ENCODE measurements around the gene PCBP4. TPM values are rescaled to one million over a fixed set of nuclear protein-coding genes. Genes with fewer than 3 reads are reported as not detected.
A peak's percentile ranks its signal among the peaks of the same experiment; 100 is the strongest.

PCBP4 gene
- total RNA-seq, 1 donor = 29.4 TPM

GRCh38 chr3:51986010-51986947 lies 19.0 kb upstream of the PCBP4 start:
- H3K4me3 ChIP-seq (ENCODE audit: low read depth, low read length) = no peak overlapping the region
- no peak for DNase-seq (ENCODE audit: low read depth)
- TF ChIP-seq, protein P1, sequence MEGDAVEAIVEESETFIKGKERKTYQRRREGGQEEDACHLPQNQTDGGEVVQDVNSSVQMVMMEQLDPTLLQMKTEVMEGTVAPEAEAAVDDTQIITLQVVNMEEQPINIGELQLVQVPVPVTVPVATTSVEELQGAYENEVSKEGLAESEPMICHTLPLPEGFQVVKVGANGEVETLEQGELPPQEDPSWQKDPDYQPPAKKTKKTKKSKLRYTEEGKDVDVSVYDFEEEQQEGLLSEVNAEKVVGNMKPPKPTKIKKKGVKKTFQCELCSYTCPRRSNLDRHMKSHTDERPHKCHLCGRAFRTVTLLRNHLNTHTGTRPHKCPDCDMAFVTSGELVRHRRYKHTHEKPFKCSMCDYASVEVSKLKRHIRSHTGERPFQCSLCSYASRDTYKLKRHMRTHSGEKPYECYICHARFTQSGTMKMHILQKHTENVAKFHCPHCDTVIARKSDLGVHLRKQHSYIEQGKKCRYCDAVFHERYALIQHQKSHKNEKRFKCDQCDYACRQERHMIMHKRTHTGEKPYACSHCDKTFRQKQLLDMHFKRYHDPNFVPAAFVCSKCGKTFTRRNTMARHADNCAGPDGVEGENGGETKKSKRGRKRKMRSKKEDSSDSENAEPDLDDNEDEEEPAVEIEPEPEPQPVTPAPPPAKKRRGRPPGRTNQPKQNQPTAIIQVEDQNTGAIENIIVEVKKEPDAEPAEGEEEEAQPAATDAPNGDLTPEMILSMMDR (IDR thresholded peaks at IDR 0.05; ENCODE audit: insufficient read depth, low read depth, low read length) = no peak

- no peak for DNase-seq (ENCODE audit: low read depth)
- TF ChIP-seq, protein P1 (IDR thresholded peaks at IDR 0.05; ENCODE audit: insufficient read depth, low read depth, low read length) = no peak
- H3K4me3 ChIP-seq (ENCODE audit: low read depth, low read length) = no peak overlapping the region
Measured at GRCh38 chr3:51985063-51985462, 17.8 kb upstream of the PCBP4 start.

- peak overlapping the region; percentile 66 for H3K4me3 ChIP-seq (ENCODE audit: low read depth, low read length)
- TF ChIP-seq, protein P1 (IDR thresholded peaks at IDR 0.05; ENCODE audit: insufficient read depth, low read depth, low read length) = no peak
- no peak for DNase-seq (ENCODE audit: low read depth)
Measured at GRCh38 chr3:51984269-51984647, 17.0 kb upstream of the PCBP4 start.

- peak overlapping the region; percentile 66 for H3K4me3 ChIP-seq (ENCODE audit: low read depth, low read length)
- no peak for DNase-seq (ENCODE audit: low read depth)
- TF ChIP-seq, protein P1 (IDR thresholded peaks at IDR 0.05; ENCODE audit: insufficient read depth, low read depth, low read length) = no peak
Measured at GRCh38 chr3:51983578-51984268, 16.5 kb upstream of the PCBP4 start.

DNA sequence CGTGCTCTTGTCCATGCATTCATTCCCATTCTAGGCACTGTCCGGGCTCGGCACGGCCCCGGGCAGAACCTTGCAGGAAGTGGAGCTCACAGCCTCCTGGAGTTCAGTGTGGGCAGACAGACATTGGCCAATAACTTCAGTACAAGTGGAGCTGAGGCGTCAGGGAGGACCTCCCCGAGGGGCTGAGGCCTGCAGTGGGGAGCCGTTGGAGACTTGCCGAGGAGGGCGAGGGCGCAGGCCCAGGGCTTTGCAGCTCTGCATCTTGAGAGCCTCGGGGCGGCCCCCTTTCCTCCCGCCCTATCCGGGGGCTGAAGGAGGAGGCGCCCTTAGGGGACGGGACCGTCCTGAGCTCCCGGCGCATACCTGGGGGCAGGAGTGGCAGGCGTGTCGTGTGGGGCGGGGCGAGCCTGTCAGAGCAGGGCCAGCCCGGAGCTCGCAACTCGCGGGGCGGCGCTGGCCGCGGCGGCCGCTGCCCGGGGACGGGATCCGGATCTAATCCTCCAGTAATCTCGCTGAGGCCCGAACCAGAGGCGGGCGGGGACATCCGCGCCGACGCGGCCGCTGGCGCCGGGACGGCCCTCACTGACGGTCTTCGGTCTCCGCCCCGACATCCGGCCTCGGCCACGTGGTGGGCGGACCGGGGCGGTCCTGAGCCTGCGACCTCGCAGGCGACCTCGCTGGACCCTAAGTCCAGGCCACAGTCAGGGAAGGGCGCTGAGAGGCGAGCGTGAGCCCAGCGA lies 15.8 kb upstream of the PCBP4 start, which contains the start of gene ACY1:
ACY1 (plus strand) TSS at position 698 of the 740 bp plus-strand sequence. CDS start 530 bp downstream, outside the sequence.
- TF ChIP-seq, protein P1 (IDR thresholded peaks at IDR 0.05; ENCODE audit: insufficient read depth, low read depth, low read length) = no peak
- DNase-seq (ENCODE audit: low read depth) = peak; percentile 91
- peak within 1 kb of the TSS; percentile 66 for H3K4me3 ChIP-seq (ENCODE audit: low read depth, low read length)

- DNase-seq (ENCODE audit: low read depth) = no peak
- TF ChIP-seq, protein P1 (IDR thresholded peaks at IDR 0.05; ENCODE audit: insufficient read depth, low read depth, low read length) = peak; percentile 54
- H3K4me3 ChIP-seq (ENCODE audit: low read depth, low read length) = peak overlapping the region; percentile 66
Measured at GRCh38 chr3:51982352-51982837, 15.1 kb upstream of the PCBP4 start.
